Neuronal stem cell (in vitro differentiated cells): ENCODE measurements around the gene KRTDAP.

Experiments used
- DNase-seq: peaks from one replicate; pipeline ENCODE4 v3.0.0-alpha.2; 2013; ENCODE audit warnings: low spot score
- H2AFZ ChIP-seq: one replicate; pipeline ENCODE4 v1.6.1; 2013; ENCODE audit warnings: mild to moderate bottlenecking, low read length, inconsistent platforms
- H2AK5ac ChIP-seq: 2 replicates; pipeline ENCODE4 v1.6.1; 2013; ENCODE audit warnings: low read depth, mild to moderate bottlenecking, inconsistent platforms, low read length, moderate library complexity, mixed read lengths
- H2BK120ac ChIP-seq: 2 replicates; pipeline ENCODE4 v1.6.1; 2013; ENCODE audit warnings: low read depth, mild to moderate bottlenecking, inconsistent platforms, low read length, moderate library complexity, mixed read lengths
- H2BK12ac ChIP-seq: one replicate; pipeline ENCODE4 v1.6.1; 2013; ENCODE audit warnings: low read length, inconsistent platforms
- H2BK15ac ChIP-seq: 2 replicates; pipeline ENCODE4 v1.6.1; 2013; ENCODE audit warnings: mild to moderate bottlenecking, low read length, inconsistent platforms, mixed read lengths
- H2BK5ac ChIP-seq: one replicate; pipeline ENCODE4 v1.6.1; 2013; ENCODE audit warnings: inconsistent platforms, mild to moderate bottlenecking, low read length, moderate library complexity
- H3K14ac ChIP-seq: one replicate; pipeline ENCODE4 v1.6.1; 2013; ENCODE audit warnings: low read length, inconsistent platforms
- H3K18ac ChIP-seq: 2 replicates; pipeline ENCODE4 v1.6.1; 2013; ENCODE audit warnings: low read length, inconsistent platforms
- H3K23ac ChIP-seq: 2 replicates; pipeline ENCODE4 v1.6.1; 2013; ENCODE audit warnings: low read depth, mild to moderate bottlenecking, mixed read lengths, low read length, inconsistent platforms; ENCODE audit not compliant: poor library complexity
- H3K27ac ChIP-seq: replicated peaks from 3 replicates; pipeline ENCODE4 v1.5.1; 2013; ENCODE audit warnings: low read length, inconsistent platforms
- H3K27me3 ChIP-seq, 3 experiments: 2 replicates each; pipeline ENCODE4 v1.6.1; 2013; ENCODE audit warnings: low read length in 3 of 3, mild to moderate bottlenecking in 2 of 3, inconsistent platforms in 1 of 3, low read depth in 1 of 3, mixed read lengths in 1 of 3, moderate library complexity in 1 of 3; ENCODE audit not compliant: control insufficient read depth in 3 of 3, insufficient read depth in 3 of 3
- H3K36me3 ChIP-seq, 2 donors: replicated peaks in 1 of 2; 2 replicates each; pipeline ENCODE4 v1.6.1; 2013; ENCODE audit warnings: low read length in 2 of 2; ENCODE audit not compliant: control insufficient read depth in 2 of 2, insufficient read depth in 2 of 2
- H3K4ac ChIP-seq: 2 replicates; pipeline ENCODE4 v1.6.1; 2013; ENCODE audit warnings: inconsistent platforms, mild to moderate bottlenecking, low read length, moderate library complexity
- H3K4me1 ChIP-seq, 2 donors: 1 replicate in 1 of 2; 2 replicates in 1 of 2; pipeline ENCODE4 v1.6.1; 2013; ENCODE audit warnings: low read length in 2 of 2, low read depth in 1 of 2; ENCODE audit not compliant: control insufficient read depth in 2 of 2, insufficient read depth in 1 of 2
- H3K4me2 ChIP-seq: one replicate; pipeline ENCODE4 v1.6.1; 2013; ENCODE audit warnings: mild to moderate bottlenecking, low read length, inconsistent platforms; ENCODE audit not compliant: insufficient read depth, poor library complexity, severe bottlenecking
- H3K4me3 ChIP-seq, 2 donors: 2 replicates each; pipeline ENCODE4 v1.5.1; 2013; ENCODE audit warnings: low read length in 2 of 2, mild to moderate bottlenecking in 2 of 2, inconsistent platforms in 1 of 2, moderate library complexity in 1 of 2
- H3K79me1 ChIP-seq: one replicate; pipeline ENCODE4 v1.6.1; 2013; ENCODE audit warnings: low read depth, mild to moderate bottlenecking, inconsistent platforms, low read length, moderate library complexity
- H3K9ac ChIP-seq: one replicate; pipeline ENCODE4 v1.6.1; 2013; ENCODE audit warnings: mild to moderate bottlenecking, low read depth, low read length, inconsistent platforms; ENCODE audit not compliant: poor library complexity
- H3K9me3 ChIP-seq, 2 donors: replicated peaks in 1 of 2; 2 replicates each; pipeline versions ENCODE3 to v1.6.1; 2013; ENCODE audit warnings: low read length in 2 of 2, mild to moderate bottlenecking in 2 of 2, inconsistent platforms in 1 of 2, low read depth in 1 of 2, mixed read lengths in 1 of 2, moderate library complexity in 1 of 2; ENCODE audit not compliant: control insufficient read depth in 2 of 2, insufficient read depth in 1 of 2
- H4K8ac ChIP-seq: one replicate; pipeline ENCODE4 v1.6.1; 2013; ENCODE audit warnings: low read depth, mild to moderate bottlenecking, inconsistent platforms, low read length, moderate library complexity
- H4K91ac ChIP-seq: one replicate; pipeline ENCODE4 v1.6.1; 2013; ENCODE audit warnings: low read length, low read depth, mild to moderate bottlenecking, inconsistent platforms; ENCODE audit not compliant: poor library complexity
- WGBS, 2 donors: extraction: QIAGEN DNeasy Blood & Tissue Kit; methylation state at CpG; one replicate each; pipeline ENCODE4 v1.1.7; 2013; ENCODE audit warnings: missing lambda C conversion rate in 2 of 2, mixed read lengths in 1 of 2; ENCODE audit not compliant: insufficient read length in 2 of 2, insufficient replicate concordance in 1 of 2; ENCODE audit errors: extremely low coverage in 2 of 2; 5-methylcytosine and 5-hydroxymethylcytosine counted together

The KRTDAP gene

GRCh38 chr19:35518313-35518712 is 28.0 kb upstream of the KRTDAP start:
- H3K9ac ChIP-seq, result no peak overlapping the region
- no peak overlapping the region for H2BK12ac ChIP-seq
- no peak overlapping the region for H4K8ac ChIP-seq
- H3K36me3 ChIP-seq, result no peaks in the 10 kb centered on the region
- H3K79me1 ChIP-seq, result no peaks in the 10 kb centered on the region
- H3K23ac ChIP-seq, result no peak overlapping the region
- H3K27ac ChIP-seq, result no peak overlapping the region
- H3K9me3 ChIP-seq, result no peaks in the 10 kb centered on the region
- H3K18ac ChIP-seq, result no peak overlapping the region
- H4K91ac ChIP-seq, result no peak overlapping the region
- peaks cover 0 to 32% (median 2%) of the 10 kb centered on the region in 3 experiments for H3K27me3 ChIP-seq
- no peak overlapping the region for H2AFZ ChIP-seq
- peaks cover 6 to 11% of the 10 kb centered on the region in 2 donors for H3K4me1 ChIP-seq
- no peak overlapping the region for H2AK5ac ChIP-seq
- H2BK5ac ChIP-seq, result no peak overlapping the region
- no peak overlapping the region for H3K4ac ChIP-seq
- no peak overlapping the region for H2BK15ac ChIP-seq
- WGBS, 2 donors, result no CpG with 5 or more reads among the region's 6 CpGs
- peak overlapping the region; percentile 47 for H2BK120ac ChIP-seq
- no peak for DNase-seq
- no peak overlapping the region for H3K14ac ChIP-seq
- no peak overlapping the region for H3K4me2 ChIP-seq
- no peak overlapping the region for H3K4me3 ChIP-seq

GRCh38 chr19:35517342-35517741 is 27.1 kb upstream of the KRTDAP start:
- H3K4me3 ChIP-seq, result no peak overlapping the region
- no peak overlapping the region for H2AK5ac ChIP-seq
- no peak overlapping the region for H3K9ac ChIP-seq
- H2BK5ac ChIP-seq, result no peak overlapping the region
- H3K18ac ChIP-seq, result no peak overlapping the region
- no peak overlapping the region for H3K4me2 ChIP-seq
- no peak for DNase-seq
- WGBS, 2 donors, result no CpG with 5 or more reads among the region's 2 CpGs
- H3K23ac ChIP-seq, result no peak overlapping the region
- no peak overlapping the region for H3K14ac ChIP-seq
- no peak overlapping the region for H3K4ac ChIP-seq
- no peaks in the 10 kb centered on the region for H3K36me3 ChIP-seq
- H3K79me1 ChIP-seq, result no peaks in the 10 kb centered on the region
- no peak overlapping the region for H4K8ac ChIP-seq
- H3K4me1 ChIP-seq, result peaks cover 6 to 11% of the 10 kb centered on the region in 2 donors
- H2BK120ac ChIP-seq, result no peak overlapping the region
- no peaks in the 10 kb centered on the region for H3K9me3 ChIP-seq
- H3K27me3 ChIP-seq, result peaks cover 0 to 34% (median 3%) of the 10 kb centered on the region in 3 experiments
- no peak overlapping the region for H4K91ac ChIP-seq
- no peak overlapping the region for H2BK12ac ChIP-seq
- no peak overlapping the region for H2AFZ ChIP-seq
- H2BK15ac ChIP-seq, result no peak overlapping the region
- no peak overlapping the region for H3K27ac ChIP-seq

GRCh38 chr19:35516310-35516709 is 26.0 kb upstream of the KRTDAP start:
- Histone ChIP-seq H3K23ac (no peak overlapping the region), H2BK15ac (no peak overlapping the region), H3K14ac (no peak overlapping the region), H4K8ac (no peak overlapping the region), H3K4ac (no peak overlapping the region), H2BK120ac (no peak overlapping the region), H3K9me3 (no peaks in the 10 kb centered on the region), H3K27ac (no peak overlapping the region), H2BK5ac (no peak overlapping the region), H3K4me1 (peaks cover 4 to 11% of the 10 kb centered on the region in 2 donors), H4K91ac (no peak overlapping the region), H3K9ac (no peak overlapping the region), H2AK5ac (no peak overlapping the region), H3K4me3 (no peak overlapping the region), H3K79me1 (no peaks in the 10 kb centered on the region), H3K27me3 (peaks cover 0 to 44% (median 3%) of the 10 kb centered on the region in 3 experiments), H3K4me2 (no peak overlapping the region), H2AFZ (no peak overlapping the region), H3K18ac (no peak overlapping the region), H2BK12ac (no peak overlapping the region), H3K36me3 (no peaks in the 10 kb centered on the region)
- no CpG with 5 or more reads among the region's 3 CpGs for WGBS, 2 donors
- DNase-seq, result no peak

- Histone ChIP-seq H2BK120ac (no peak overlapping the region), H2AFZ (peak overlapping the region; percentile 47), H3K14ac (peak overlapping the region; percentile 82), H3K36me3 (no peaks in the 10 kb centered on the region), H3K18ac (peak overlapping the region; percentile 83), H4K8ac (no peak overlapping the region), H3K23ac (peak overlapping the region; percentile 55), H2BK5ac (no peak overlapping the region), H2BK15ac (peak overlapping the region; percentile 55), H3K27me3 (peaks cover 0 to 59% (median 3%) of the 10 kb centered on the region in 3 experiments), H3K4ac (no peak overlapping the region), H3K9me3 (no peaks in the 10 kb centered on the region), H3K27ac (no peak overlapping the region), H3K9ac (peak overlapping the region; percentile 70), H3K4me3 (no peak overlapping the region), H2BK12ac (no peak overlapping the region), H3K4me1 (peaks cover 3 to 12% of the 10 kb centered on the region in 2 donors), H3K4me2 (peak overlapping the region; percentile 33), H2AK5ac (peak overlapping the region; percentile 95), H4K91ac (no peak overlapping the region), H3K79me1 (no peaks in the 10 kb centered on the region)
- no CpG with 5 or more reads among the region's 20 CpGs for WGBS, 2 donors
- no peak for DNase-seq
These were observed 24.1 kb upstream of the KRTDAP start for GRCh38 chr19:35514282-35514809.
